Skeletal muscle satellite cell (primary cell): Measurements from ENCODE around the gene EXOC1L. TPM values are rescaled to one million over a fixed set of nuclear protein-coding genes. Genes with fewer than 3 reads are reported as not detected.

Experiments used
- H3K27me3 ChIP-seq: 2 replicates; pipeline ENCODE4 v1.7.0; 2013; ENCODE audit warnings: low read length; ENCODE audit not compliant: control insufficient read depth, insufficient read depth
- H3K36me3 ChIP-seq: 2 replicates; pipeline ENCODE4 v1.7.0; 2013; ENCODE audit warnings: mild to moderate bottlenecking, control low read depth, low read length; ENCODE audit not compliant: insufficient read depth
- H3K4me1 ChIP-seq: 2 replicates; pipeline ENCODE4 v1.7.0; 2013; ENCODE audit warnings: low read length; ENCODE audit not compliant: control insufficient read depth, insufficient read depth
- H3K4me2 ChIP-seq: 2 replicates; pipeline ENCODE4 v1.7.0; 2013; ENCODE audit warnings: mild to moderate bottlenecking, low read length
- H3K4me3 ChIP-seq: 2 replicates; pipeline ENCODE4 v1.7.0; 2013; ENCODE audit warnings: low read length
- H3K9ac ChIP-seq: 2 replicates; pipeline ENCODE4 v1.7.0; 2013; ENCODE audit warnings: mild to moderate bottlenecking, low read depth, low read length, moderate library complexity
- H3K9me3 ChIP-seq: replicated peaks from 2 replicates; pipeline ENCODE4 v1.7.0; 2013; ENCODE audit warnings: mild to moderate bottlenecking, control low read depth, low read length
- small RNA-seq: library from RNA; depleted of rRNA; stranded (forward); fragments of <200 nt; gene quantifications from one replicate; pipeline ENCODE3, GENCODE V24; 2012

The EXOC1L gene

GRCh38 chr4:55884093-55884850, 64.7 kb downstream of the EXOC1L start:
- Histone ChIP-seq H3K9me3 (no peaks in the 10 kb centered on the region), H3K36me3 (peaks cover 42% of the 10 kb centered on the region), H3K4me1 (no peaks in the 10 kb centered on the region), H3K9ac (no peak overlapping the region), H3K4me3 (no peak overlapping the region), H3K4me2 (no peak overlapping the region), H3K27me3 (no peaks in the 10 kb centered on the region)

- H3K9me3 ChIP-seq = no peaks in the 10 kb centered on the region
- H3K4me1 ChIP-seq = no peaks in the 10 kb centered on the region
- H3K4me2 ChIP-seq = no peak overlapping the region
- H3K4me3 ChIP-seq = no peak overlapping the region
- H3K9ac ChIP-seq = no peak overlapping the region
- H3K36me3 ChIP-seq = peaks cover 44% of the 10 kb centered on the region
- H3K27me3 ChIP-seq = no peaks in the 10 kb centered on the region
Measured at GRCh38 chr4:55884851-55885219, 65.2 kb downstream of the EXOC1L start.

Small RNA genes within 50 kb of the gene (small RNA-seq; reads per million reads assigned to genes)
- gene RNU6-276P (not detected), gene RNU6-652P (not detected)
